ENCODE data around the gene MATN3.

MATN3 gene

DNA sequence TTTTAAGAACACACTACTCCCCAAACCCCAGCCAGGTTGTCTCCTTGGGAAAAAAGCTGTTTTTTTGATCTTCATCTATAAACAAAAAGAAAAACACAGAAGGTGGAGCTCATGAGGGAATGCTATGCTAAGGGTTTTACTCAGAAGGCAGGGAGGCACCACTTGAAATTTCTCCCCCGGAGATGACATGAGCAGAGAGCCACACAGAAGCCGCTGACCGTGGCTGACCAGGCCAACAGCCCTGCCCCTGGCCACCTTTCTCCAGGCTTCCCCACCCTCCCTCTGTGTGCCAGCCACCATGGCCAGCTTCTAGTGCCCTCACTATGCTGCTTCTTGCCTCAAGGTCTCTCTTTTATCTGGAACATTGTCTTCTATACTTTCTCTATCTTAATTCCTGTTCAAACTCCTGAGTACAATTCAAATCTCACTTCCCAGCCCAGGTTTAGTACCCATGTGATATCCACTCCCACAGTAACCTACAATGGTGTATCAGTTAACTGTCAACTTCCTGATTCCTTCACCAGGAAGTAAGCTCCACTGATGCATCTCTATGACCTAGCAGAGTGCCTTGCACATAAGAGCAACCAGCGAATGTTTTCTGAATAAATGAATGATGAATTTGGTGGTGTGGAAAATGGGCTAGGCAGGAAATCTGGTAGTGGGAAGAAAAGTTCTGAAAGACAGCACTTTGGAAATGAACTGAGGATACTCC lies 23.6 kb upstream of the MATN3 start:
- DNase-seq, result no peak

DNA sequence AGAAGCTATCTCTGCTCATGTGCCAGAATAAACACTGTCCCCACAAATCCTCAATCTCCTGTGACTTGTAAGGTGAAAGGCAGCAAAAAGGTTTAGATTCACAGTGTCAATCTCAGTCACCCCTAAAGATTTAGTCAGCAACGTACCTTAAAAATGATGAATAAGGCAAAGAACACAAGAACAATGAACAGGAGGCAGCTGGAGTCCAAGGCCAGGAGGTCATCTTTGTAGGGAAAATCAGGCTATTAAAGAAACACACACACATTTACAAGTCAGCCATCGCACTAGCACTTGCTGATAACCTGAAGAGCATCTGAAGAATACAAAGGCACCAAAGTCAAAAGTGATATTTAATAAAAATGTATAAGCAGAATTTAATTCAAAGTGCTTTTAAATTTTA lies 22.4 kb upstream of the MATN3 start:
- no peak for DNase-seq

- no peak for DNase-seq
These were observed 21.8 kb upstream of the MATN3 start for GRCh38 chr2:20034218-20034617.

GRCh38 chr2:20033322-20033721 lies 20.9 kb upstream of the MATN3 start:
- DNase-seq, result no peak

DNA sequence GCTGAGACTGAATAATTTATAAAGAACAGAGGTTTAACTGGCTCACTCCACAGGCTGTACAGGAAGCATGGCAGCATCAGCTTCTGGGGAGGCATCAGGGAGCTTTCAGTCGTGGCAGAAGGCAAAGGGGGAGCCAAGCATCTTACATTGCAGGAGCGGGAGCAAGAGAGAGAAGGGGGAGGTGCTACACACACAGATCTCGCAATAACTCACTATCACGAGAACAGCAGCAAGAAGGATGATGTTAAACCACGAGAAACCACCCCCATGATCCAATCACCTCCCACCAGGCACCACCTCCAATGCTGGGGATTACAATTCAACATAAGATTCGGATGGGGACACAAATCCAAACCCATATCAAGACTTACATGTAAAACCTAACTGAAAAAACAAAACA lies 17.8 kb upstream of the MATN3 start:
- DNase-seq, result no peak

DNA sequence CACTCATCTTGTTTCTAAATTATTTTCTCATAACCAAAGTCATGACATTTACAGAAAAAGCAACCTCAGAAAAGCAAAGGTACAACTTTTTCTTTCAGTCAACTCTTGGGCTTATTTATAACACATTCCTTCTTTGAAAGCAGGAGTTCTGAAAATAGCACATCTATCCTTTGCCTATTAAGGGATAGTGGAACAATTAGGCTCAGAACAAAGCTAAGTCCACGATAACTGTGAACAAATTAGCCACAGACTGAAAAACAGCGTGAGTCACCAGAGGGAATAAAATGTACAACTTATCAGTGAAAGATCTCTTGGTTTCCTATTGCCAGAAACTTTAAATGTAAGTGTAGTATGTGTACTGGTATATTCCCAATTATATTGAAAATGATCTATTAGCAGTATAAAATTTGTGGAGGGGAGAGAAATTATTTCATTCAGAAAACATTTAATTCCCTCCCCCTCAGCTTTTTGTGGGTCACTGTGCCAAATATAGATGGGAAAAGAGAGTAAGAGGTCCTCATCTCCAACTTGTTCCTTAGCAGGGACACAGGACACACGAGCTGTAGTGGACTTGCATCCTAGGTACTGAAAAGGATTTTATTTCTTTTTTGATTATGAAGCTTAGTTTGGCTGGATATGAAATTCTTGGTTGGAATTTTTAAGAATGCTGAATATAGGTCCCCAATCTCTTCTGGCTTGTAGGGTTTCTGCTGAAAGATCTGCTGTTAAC lies 15.4 kb upstream of the MATN3 start:
- no peak for DNase-seq

DNA sequence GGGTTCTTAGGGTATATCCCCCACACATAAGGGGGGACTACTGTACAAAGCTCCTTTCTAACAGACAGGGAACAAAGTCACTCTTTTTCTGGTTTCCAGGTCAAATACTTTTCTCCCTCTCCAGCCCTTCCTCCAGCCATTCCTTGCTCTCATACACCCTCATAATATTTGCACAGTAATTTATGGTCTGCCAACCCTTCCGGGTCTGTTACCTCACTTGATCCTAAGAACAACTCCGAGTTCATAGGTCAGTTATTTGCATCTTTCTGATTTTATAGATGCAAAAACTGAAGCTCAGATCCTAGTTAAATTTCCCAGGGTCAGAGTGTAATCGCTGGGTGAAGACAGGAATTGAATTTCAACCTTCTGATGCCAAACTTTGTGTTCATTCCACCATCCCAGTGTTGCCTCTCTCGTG lies 14.8 kb upstream of the MATN3 start:
- DNase-seq, result no peak

- DNase-seq, result no peak
These were observed 12.8 kb upstream of the MATN3 start for GRCh38 chr2:20025065-20025786.

DNA sequence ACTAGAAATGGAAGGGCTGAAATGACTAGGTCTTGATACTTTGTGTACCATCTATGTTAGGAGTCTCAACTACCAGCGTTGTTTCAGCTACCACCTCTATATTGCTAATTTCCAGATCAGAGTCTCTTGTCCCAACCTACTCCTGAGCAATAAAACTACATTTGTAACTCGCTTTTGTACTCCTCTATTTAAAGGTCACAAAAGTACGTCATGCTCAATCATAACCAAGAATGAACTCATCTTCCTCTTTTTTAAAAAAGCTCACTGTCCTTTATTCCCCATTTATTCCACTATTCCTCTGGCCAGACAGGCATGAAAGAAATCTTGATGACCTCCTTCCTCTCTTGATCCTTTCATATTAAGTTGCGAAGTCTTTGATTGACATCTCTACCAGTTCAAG lies 11.2 kb upstream of the MATN3 start:
- no peak for DNase-seq

DNA sequence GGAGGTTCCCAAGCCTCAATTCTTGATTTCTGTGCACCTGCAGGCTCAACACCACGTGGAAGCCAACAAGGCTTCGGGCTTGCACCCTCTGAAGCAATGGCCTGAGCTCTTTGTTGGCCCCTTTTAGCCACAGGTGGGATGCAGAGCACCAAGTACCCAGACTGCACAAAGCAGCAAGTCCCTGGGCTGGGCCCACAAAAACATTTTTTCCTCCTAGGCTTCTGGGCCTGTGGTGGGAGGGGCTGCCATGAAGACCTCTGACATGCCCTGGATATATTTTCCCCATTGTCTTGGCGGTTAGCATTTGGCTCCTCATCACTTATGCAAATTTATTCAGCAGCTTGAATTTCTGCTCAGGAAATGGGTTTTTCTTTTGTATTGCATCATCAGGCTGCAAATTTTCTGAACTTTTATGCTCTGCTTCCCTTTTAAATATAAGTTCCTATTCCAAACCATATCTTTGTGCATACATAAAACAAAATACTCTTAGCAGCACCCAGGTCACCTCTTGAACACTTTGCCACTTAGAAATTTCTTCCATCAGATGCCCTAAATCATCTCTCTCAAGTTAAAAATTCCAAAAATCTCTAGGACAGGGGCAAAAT lies 9.0 kb upstream of the MATN3 start:
- no peak for DNase-seq

DNA sequence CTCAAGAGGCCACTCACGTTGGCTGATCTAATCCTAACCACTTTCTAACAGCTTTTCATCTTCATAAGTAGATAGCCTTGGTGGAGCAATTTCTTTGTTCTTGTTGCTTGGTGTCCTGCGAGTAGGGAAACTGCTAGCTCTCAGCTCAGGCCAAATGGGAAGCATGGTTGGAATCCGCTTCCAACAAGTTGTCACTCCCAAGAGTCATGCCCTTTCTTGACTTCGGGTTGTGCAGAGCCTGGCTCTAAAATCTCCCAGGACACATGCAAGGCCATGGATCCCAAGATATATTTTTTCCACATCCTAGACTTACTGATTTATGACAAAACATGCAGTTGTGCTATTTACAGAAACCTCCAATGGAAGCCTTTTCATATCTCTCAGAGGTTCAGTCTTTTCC lies 7.3 kb upstream of the MATN3 start:
- DNase-seq, result no peak

GRCh38 chr2:20018601-20019152 lies 6.2 kb upstream of the MATN3 start:
- DNase-seq, result no peak

DNA sequence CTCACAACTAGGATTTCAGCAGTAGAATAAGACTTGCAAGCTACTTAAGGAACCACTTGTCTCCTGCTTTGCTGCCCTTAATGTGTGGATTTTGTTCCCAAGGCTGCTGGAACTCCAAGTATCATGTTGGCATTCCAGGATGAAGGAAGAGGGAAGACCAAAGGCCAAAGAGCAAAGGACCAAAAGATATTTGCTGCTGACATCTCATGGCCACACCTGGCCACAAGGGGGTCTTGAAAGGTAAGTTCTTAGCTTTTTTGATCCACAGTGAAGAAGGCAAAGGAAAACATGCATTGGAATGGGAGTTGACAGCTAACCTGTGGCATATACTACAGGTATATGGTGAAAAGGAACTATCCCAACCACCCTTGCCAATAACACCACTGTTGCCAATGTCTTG lies 3.9 kb upstream of the MATN3 start:
- no peak for DNase-seq

DNA sequence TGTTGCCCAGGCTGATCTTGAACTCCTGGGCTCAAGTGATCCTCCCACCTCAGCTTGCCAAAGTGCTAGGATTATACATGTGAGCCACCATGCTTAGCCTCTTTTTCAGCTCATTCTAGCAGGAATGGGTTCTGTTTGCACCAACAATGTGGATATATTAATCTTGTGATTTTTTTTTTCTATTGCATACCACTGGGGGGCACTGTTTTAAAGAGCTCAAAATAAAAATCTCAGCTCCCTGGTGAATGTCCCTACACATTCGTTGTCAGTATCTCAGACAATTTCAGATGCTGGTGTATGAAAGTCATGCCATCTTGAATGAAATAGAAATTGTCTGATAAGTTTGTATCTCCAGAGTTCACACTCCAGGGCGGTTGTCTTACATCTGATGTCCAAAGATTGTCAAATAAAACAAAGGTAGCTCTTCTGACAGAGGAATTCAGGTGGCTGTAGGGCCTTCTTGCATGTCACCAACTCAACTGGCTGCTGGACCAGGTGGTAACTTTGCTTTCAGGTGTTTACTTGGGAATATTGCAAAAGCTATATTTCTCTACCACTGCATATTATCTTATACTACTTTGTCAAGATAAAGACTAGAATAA lies 3.1 kb upstream of the MATN3 start:
- DNase-seq, result peak in 1 of 2 donors; percentile 15

DNA sequence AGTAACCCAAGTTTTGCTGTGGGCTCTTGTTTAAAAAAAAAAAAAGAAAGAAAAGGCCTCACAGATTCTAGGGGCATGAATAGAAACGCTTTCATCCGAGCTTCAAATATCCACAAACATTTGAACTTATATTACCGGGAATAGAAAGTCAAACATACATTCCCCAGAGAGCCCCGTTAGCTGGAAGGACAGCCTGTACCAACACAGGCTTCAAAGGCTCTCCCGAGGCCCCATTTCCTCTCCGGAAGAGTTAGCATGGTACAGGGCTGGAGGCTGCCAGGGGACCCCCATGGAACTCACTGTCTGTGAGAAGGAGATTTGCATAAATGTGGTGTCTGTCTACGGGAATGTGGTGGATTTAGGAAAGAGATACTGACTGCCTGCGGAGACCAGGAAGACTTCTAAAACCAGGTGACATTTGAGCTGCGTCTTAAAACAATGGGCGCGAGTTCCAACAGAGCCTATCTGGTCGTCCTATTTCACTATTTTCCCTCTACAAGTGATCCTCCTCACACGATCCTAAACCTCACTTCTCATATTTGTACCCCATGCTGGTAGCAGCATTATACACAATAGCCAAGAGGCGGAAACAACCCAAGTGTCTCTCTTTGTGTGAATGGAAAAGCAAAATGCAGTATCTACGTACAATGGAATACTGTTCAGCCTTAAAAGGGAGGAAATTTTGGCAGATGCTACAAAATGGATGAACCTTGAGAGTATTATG lies 820 bp upstream of the MATN3 start:
- DNase-seq, result no peak

- no peak for DNase-seq
These were observed 511 bp downstream of the MATN3 start for GRCh38 chr2:20012032-20012281.

- DNase-seq, result no peak
These were observed 1.0 kb downstream of the MATN3 start for GRCh38 chr2:20011276-20012031.

DNA sequence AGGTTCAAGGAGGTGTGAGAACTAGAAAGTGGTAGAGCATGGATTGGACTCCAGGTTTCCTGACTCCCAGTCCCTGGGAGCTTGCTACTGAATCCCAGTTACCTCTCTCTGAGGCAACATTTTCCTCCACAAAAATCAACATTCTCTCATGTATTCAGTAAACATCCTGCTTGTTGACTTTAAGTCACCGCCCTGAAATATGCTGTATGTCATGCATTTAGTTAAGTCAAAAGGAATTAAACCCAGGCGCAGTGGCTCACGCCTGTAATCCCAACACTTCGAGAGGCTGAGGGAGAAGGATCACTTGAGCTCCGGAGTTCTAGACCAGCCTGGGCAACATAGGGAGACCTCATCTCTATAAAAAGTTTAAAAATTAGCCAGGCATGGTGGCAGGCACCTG lies 3.8 kb downstream of the MATN3 start:
- DNase-seq, result no peak

DNA sequence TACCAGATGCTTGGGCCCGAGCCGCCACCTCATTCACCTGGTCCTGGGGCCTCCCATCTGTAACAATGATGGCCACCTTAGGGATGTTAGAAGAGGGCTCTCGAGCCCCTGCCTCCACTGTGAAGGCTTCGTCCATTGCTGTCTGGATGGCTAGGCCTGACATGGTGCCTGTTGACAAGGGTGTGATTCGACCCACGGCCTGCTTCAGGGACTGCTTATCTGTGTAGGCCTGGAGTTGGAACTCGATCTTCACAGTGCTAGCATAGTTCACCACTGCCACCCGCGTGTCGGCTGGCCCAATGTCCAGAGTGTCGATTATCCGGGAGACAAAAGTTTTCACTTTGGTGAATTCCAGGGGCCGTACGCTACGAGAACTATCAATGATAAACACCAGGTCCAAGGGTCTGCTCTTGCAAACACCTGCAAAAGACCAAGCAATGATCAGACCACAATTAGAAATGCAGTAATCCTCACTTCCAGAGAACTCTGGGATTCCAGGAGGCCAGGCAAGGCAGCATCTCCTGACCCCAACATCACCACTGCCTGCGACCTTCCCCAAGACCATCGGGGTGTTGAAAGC lies 6.5 kb downstream of the MATN3 start:
- DNase-seq, result no peak

GRCh38 chr2:20005067-20005627 lies 7.3 kb downstream of the MATN3 start:
- DNase-seq, result no peak

- no peak for DNase-seq
These were observed 11.1 kb downstream of the MATN3 start for GRCh38 chr2:20001361-20001863.

Measured in activated CD4-positive, alpha-beta T cell treated with anti-CD3 and anti-CD28 coated beads for 4 hours (primary cell).